Activated T-cell treated with anti-CD3 and anti-CD28 coated beads, Interleukin-2, amount 50 U/mL, for 72 hours (primary cell): ENCODE measurements around the gene KRT8. TPM values are rescaled to one million over a fixed set of nuclear protein-coding genes. Genes with fewer than 3 reads are reported as not detected.
"Not testable (repeated sequence)": the region's sequence is repeated elsewhere in the genome, so short reads cannot be mapped to it uniquely, and the experiment has no call there.

Experiments used
- ATAC-seq, 2 donors: fragments of 150-1000 bp; cut with Tn5 transposase; replicated peaks in 1 of 2; 2 replicates each; pipeline ENCODE4 v1.10.0; 2021; ENCODE audit warnings: moderate library complexity in 2 of 2, mild to moderate bottlenecking in 1 of 2
- DNase-seq, 2 donors: peaks; one replicate each; pipeline ENCODE4 v3.0.0; 2021 to 2022; ENCODE audit warnings: mixed read lengths in 1 of 2
- H3K27ac Mint-ChIP-seq: one replicate; pipeline ENCODE4 v1.8.0; 2022; ENCODE audit warnings: mild to moderate bottlenecking, moderate library complexity, mixed read lengths
- H3K27me3 Mint-ChIP-seq: one replicate; pipeline ENCODE4 v1.8.0; 2022; ENCODE audit warnings: low read depth, mixed read lengths
- H3K36me3 Mint-ChIP-seq, 2 donors: one replicate each; pipeline ENCODE4 v1.8.0; 2022; ENCODE audit warnings: mixed read lengths in 2 of 2, mild to moderate bottlenecking in 1 of 2; ENCODE audit not compliant: insufficient read depth in 2 of 2
- H3K4me1 Mint-ChIP-seq: one replicate; pipeline ENCODE4 v1.8.0; 2022; ENCODE audit warnings: low read depth, mixed read lengths
- H3K4me3 Mint-ChIP-seq, 2 donors: one replicate each; pipeline ENCODE4 v1.8.0; 2022; ENCODE audit warnings: mild to moderate bottlenecking in 2 of 2, mixed read lengths in 2 of 2, moderate library complexity in 2 of 2
- H3K9me3 Mint-ChIP-seq, 2 donors: one replicate each; pipeline ENCODE4 v1.8.0; 2022; ENCODE audit warnings: mixed read lengths in 2 of 2
- total RNA-seq, 2 donors: library from RNA; stranded (reverse); gene quantifications; one replicate each; pipeline ENCODE4 v1.2.3, GENCODE V29; 2022

KRT8 gene
- total RNA-seq, 2 donors from 2014 or later: 0.65 TPM

DNA sequence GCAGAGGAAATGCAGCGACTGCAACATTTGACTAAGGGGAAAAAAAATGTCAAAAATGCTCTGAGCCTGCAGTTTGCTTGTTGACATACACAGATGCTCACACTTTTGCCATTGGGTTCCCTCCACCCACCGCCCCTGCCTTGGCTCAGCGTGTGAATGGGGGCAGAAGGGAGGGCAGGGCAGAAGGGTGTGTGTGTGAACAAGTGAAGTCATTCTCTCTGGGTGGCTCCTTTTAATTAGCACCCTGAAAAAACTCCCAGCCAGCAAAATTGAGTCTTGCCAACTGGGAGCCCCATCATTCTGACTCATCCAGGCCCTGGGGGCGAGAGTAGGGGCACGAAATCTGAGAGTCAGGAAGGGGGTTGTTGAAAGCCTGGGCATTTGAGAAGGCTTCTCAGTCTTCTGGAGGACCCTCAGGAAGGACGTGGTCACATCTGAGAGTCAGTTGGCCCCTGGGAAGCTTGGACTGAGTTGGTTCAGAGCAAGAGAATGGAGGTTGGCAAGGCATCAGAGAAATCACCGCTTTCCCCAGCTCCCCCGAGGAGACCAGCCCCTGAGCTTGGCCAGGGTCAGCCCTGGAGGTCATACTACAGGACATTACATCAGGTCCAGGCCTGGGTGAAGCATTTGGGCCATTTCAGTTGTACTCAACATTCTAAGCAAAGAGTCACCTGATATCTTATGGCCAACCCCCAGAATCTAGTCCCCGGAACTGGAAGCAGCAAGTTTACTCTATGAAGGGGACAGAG lies 33.4 kb downstream of the KRT8 start:
- DNase-seq (no peak), ATAC-seq (no peak)
- Mint-ChIP-seq H3K27me3 (peaks cover 16% of the 10 kb centered on the region), H3K4me3 (no peak overlapping the region), H3K9me3 (no peaks in the 10 kb centered on the region), H3K4me1 (peaks cover 42% of the 10 kb centered on the region), H3K27ac (no peak overlapping the region), H3K36me3 (no peaks in the 10 kb centered on the region)

GRCh38 chr12:52870361-52871290 lies 34.2 kb downstream of the KRT8 start:
- Mint-ChIP-seq H3K4me3 (no peak overlapping the region), H3K36me3 (no peaks in the 10 kb centered on the region), H3K27me3 (peaks cover 16% of the 10 kb centered on the region), H3K9me3 (no peaks in the 10 kb centered on the region), H3K27ac (no peak overlapping the region), H3K4me1 (peaks cover 42% of the 10 kb centered on the region)
- peak; percentile 83 to 87 for DNase-seq
- peak; percentile 61 to 64 for ATAC-seq

GRCh38 chr12:52867642-52868041 lies 37.2 kb downstream of the KRT8 start:
- Mint-ChIP-seq H3K9me3 (no peaks in the 10 kb centered on the region), H3K4me1 (peaks cover 22% of the 10 kb centered on the region), H3K27ac (no peak overlapping the region), H3K27me3 (peaks cover 5% of the 10 kb centered on the region), H3K4me3 (no peak overlapping the region), H3K36me3 (no peaks in the 10 kb centered on the region)
- DNase-seq (no peak), ATAC-seq (no peak)

DNA sequence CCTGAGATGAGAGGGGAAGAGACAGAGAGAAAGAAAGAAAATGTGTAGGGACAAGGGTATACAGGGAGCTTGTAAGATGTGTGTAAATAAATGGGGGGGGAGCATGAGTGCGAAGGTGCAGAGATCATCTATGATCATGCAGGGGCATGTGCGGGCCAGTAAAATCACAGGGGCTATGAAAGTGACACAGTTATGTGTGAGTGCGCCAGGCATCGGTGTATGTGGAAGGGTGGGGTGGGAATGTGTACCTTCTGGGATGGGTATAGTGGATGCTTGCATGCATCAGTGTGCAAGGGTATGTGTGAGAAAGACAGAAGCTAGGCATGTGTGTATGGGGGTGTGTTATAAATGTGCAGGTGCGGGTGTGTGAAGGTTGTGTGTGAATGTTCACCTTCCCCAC lies 37.7 kb downstream of the KRT8 start:
- Mint-ChIP-seq H3K4me1 (peaks cover 22% of the 10 kb centered on the region), H3K9me3 (no peaks in the 10 kb centered on the region), H3K27ac (no peak overlapping the region), H3K36me3 (no peaks in the 10 kb centered on the region), H3K4me3 (no peak overlapping the region), H3K27me3 (no peaks in the 10 kb centered on the region)
- ATAC-seq: no peak
- no peak for DNase-seq

DNA sequence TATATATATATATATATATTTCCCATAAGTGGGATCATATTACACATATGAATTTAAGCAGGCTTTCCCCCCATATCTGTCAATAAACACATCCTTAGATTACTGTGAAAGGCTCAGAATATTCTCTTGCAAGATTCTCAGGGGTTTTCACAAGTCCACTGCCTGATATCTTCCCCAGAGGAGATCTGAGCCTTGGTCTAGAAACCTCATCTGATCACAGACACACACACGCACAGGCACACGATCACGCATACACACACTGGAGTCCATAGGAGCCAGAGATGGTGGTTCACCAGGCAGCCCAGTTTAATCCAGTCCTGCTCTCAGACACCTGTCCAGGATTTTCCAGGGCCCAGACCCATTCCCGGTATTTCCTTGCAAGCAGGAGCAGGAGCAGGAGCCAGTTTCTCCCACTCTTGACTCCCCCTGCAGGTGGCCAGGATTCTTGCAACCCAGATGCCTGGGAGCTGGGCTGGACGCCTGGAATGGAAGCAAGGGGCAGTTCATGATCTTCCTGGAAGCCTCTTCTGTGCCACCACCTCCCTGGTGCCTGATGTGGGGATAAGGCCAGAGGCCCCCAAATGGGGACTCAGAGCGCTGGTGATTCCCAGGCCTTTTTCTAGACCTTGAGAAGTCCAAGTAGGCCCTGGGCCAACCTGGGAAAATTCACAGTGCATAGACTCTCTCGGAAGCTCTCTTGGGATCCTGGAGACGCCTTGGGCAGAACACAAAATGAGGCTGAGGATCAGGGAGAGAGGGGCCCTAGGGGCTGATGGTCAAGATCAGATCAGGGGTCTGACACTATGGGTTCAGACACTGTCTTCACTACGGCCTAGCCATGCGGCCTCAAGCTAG lies 39.6 kb downstream of the KRT8 start:
- no peak overlapping the region for H3K4me3 Mint-ChIP-seq
- H3K9me3 Mint-ChIP-seq: no peaks in the 10 kb centered on the region
- no peaks in the 10 kb centered on the region for H3K27me3 Mint-ChIP-seq
- ATAC-seq (no peak), DNase-seq (peak; percentile 27 to 28)
- H3K36me3 Mint-ChIP-seq: no peaks in the 10 kb centered on the region
- no peak overlapping the region for H3K27ac Mint-ChIP-seq
- peaks cover 18% of the 10 kb centered on the region for H3K4me1 Mint-ChIP-seq

DNA sequence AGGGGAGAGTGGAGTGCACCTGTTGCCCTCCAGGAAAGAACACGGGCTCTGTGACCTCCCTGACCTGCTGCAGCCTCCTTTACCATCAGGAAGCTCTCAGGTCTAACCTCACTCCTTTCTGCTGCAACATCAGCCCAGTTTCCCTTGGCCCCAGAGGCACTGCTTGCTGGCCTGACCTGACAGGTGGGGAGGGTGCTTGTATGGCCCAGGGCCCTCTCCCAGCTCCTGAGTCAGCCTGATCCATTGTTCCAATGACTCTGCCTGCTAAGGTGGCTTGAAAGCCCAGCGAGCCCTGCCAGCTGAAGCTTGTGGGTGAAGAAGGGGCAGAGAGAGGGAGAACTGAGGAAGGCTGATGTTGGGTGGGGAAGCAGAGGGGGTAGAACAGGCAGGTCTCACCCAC lies 42.9 kb downstream of the KRT8 start:
- DNase-seq: no peak
- H3K27me3 Mint-ChIP-seq: no peaks in the 10 kb centered on the region
- ATAC-seq: no peak
- no peaks in the 10 kb centered on the region for H3K36me3 Mint-ChIP-seq
- no peak overlapping the region for H3K4me3 Mint-ChIP-seq
- peaks cover 3% of the 10 kb centered on the region for H3K4me1 Mint-ChIP-seq
- H3K9me3 Mint-ChIP-seq: no peaks in the 10 kb centered on the region
- no peak overlapping the region for H3K27ac Mint-ChIP-seq

DNA sequence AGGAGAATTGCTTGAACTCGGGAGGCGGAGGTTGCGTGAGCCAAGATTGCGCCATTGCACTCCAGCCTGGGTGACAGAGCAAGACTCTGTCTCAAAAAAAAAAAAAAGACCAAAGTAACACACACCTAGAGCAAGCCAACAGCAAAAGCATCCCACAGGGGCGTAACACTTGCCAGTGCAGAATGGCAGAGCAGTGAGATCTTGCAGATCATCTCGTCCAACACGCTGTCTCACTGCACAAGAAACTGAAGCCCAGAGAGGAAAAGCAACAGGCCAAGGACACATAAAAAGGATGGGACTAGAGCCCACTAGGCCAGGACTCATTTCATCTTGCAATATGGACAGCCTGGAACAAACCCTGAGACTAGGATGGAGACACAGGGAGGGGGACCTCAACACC lies 43.4 kb downstream of the KRT8 start:
- no peaks in the 10 kb centered on the region for H3K4me1 Mint-ChIP-seq
- H3K4me3 Mint-ChIP-seq: no peak overlapping the region
- no peak for DNase-seq
- no peak for ATAC-seq
- no peaks in the 10 kb centered on the region for H3K36me3 Mint-ChIP-seq
- H3K9me3 Mint-ChIP-seq: no peaks in the 10 kb centered on the region
- H3K27ac Mint-ChIP-seq: no peak overlapping the region
- H3K27me3 Mint-ChIP-seq: no peaks in the 10 kb centered on the region

DNA sequence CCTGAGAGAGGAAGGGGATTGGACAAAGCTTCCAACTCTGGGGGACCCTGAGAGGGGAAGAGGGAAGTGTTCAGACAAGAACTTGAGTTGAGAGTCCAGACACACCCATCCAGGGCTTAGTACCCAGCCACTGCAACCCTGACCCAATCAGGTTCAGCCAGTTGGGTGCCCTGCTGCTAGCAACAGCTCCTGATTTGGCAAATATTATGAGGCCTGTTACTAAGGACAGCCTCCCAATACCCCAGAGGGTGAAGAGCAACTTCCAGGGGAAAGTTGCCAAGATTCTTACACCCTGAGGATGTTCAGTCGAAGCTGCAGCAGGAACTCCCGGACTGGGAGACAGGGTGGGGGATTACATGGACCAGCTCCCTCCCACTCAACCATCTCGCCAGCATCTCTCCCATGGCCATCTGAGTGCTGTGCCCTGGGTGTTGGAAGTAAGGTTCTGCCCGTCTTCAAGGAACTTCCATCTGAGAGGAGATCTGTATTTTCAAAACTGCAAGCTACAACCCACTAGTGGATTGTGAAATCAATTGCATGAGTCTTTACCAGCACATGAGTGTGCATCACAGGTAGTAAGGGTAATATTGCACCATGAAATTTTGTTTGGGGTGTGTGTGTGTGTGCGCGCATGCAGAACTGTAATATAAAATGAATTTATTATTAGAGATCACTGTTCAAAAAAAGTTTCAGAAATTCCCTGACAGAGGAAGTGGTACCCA lies 44.6 kb downstream of the KRT8 start:
- H3K27me3 Mint-ChIP-seq: no peaks in the 10 kb centered on the region
- DNase-seq: no peak
- H3K36me3 Mint-ChIP-seq: no peaks in the 10 kb centered on the region
- H3K4me3 Mint-ChIP-seq: no peak overlapping the region
- no peak overlapping the region for H3K27ac Mint-ChIP-seq
- H3K9me3 Mint-ChIP-seq: no peaks in the 10 kb centered on the region
- H3K4me1 Mint-ChIP-seq: no peaks in the 10 kb centered on the region
- ATAC-seq: no peak

- no peaks in the 10 kb centered on the region for H3K4me1 Mint-ChIP-seq
- H3K9me3 Mint-ChIP-seq: no peaks in the 10 kb centered on the region
- no peak overlapping the region for H3K4me3 Mint-ChIP-seq
- ATAC-seq: no peak
- no peak for DNase-seq
- H3K27me3 Mint-ChIP-seq: peaks cover 5% of the 10 kb centered on the region
- H3K36me3 Mint-ChIP-seq: no peaks in the 10 kb centered on the region
- H3K27ac Mint-ChIP-seq: no peak overlapping the region
These were observed 47.4 kb downstream of the KRT8 start for GRCh38 chr12:52857500-52857899.

DNA sequence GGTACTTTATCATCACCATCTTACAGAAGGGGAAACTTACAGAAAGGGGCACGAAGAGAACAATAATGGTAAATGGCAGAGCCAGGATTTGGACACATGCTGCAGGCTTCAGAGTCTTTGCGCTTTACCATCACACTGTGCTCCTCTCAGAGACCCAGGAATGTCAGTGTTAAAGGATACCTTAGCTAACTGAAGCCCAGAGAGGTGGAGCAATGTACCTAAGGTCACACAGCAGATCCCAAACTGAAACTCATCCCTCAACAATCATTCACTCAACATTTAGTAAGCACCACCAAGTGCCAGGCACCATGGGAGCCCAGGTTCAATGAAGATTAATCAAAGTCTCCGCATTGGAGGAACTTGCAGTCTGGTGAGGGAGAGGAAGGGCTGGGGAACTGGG lies 48.1 kb downstream of the KRT8 start:
- ATAC-seq: no peak
- Mint-ChIP-seq H3K4me3 (no peak overlapping the region), H3K36me3 (no peaks in the 10 kb centered on the region), H3K27me3 (peaks cover 5% of the 10 kb centered on the region), H3K9me3 (no peaks in the 10 kb centered on the region), H3K27ac (no peak overlapping the region), H3K4me1 (no peaks in the 10 kb centered on the region)
- no peak for DNase-seq

DNA sequence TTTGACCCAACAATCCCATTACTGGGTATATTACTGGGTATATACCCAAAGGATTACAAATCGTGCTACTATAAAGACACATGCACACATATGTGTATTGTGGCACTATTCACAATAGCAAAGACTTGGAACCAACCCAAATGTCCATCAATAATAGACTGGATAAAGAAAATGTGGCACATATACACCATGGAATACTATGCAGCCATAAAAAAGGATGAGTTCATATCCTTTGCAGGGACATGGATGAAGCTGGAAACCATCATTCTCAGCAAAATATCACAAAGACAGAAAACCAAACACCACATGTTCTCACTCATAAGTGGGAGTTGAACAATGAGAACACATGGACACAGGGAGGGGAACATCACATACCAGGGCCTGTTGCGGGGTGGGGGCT lies 48.8 kb downstream of the KRT8 start:
- H3K4me1 Mint-ChIP-seq, H3K4me3 Mint-ChIP-seq, H3K27me3 Mint-ChIP-seq, H3K9me3 Mint-ChIP-seq, DNase-seq, ATAC-seq, H3K27ac Mint-ChIP-seq, H3K36me3 Mint-ChIP-seq: not testable (repeated sequence)

DNA sequence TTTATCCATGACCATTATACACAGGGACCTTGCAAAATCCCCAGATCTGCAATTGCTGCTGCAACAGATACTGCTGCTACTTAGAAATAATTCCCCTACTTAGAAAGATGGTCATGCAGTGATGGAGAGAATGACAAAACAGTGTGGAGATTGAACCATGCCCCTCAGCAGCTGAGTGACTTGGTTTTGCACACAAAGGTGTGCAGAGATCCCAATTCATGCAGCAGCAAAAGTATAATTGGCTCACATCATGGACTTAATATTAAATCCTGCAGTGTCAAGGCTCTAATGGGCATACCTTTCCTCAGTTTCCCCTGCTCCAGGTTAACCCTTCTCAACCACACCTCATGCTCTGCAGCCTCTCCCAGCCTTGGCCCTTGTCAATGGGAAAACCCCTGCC lies 53.1 kb downstream of the KRT8 start:
- H3K36me3 Mint-ChIP-seq: no peaks in the 10 kb centered on the region
- no peak overlapping the region for H3K27ac Mint-ChIP-seq
- H3K9me3 Mint-ChIP-seq: no peaks in the 10 kb centered on the region
- DNase-seq (no peak), ATAC-seq (no peak)
- H3K4me1 Mint-ChIP-seq: no peaks in the 10 kb centered on the region
- H3K27me3 Mint-ChIP-seq: peaks cover 5% of the 10 kb centered on the region
- no peak overlapping the region for H3K4me3 Mint-ChIP-seq
